OCI-LY1 (cell line): ENCODE results near the gene P2RY12.

Source experiments
- H2AFZ ChIP-seq: fragments of 200-600 bp; sonication (generic), shearing (Covaris generic); 2 replicates; pipeline ENCODE4 v1.6.0; 2014; ENCODE audit warnings: antibody characterized with exemption, mild to moderate bottlenecking, low read length
- H3F3A ChIP-seq: fragments of 200-600 bp; sonication (generic), shearing (Covaris generic); 2 replicates; pipeline ENCODE4 v1.6.0; 2014; ENCODE audit warnings: mild to moderate bottlenecking, antibody characterized with exemption, low read length, moderate library complexity; ENCODE audit not compliant: insufficient read depth
- H3K27ac ChIP-seq: fragments of 200-600 bp; sonication (generic); 2 replicates; pipeline ENCODE4 v1.5.1; 2014; ENCODE audit warnings: low read length, mixed run types, mild to moderate bottlenecking, low read depth; ENCODE audit not compliant: poor library complexity, severe bottlenecking
- H3K27me3 ChIP-seq: fragments of 200-600 bp; sonication (generic); 2 replicates; pipeline ENCODE4 v1.6.0; 2014; ENCODE audit warnings: antibody characterized with exemption, mild to moderate bottlenecking, low read length, moderate library complexity; ENCODE audit not compliant: insufficient read depth
- H3K36me3 ChIP-seq: fragments of 200-600 bp; sonication (generic); 2 replicates; pipeline ENCODE4 v1.6.1; 2014; ENCODE audit warnings: mild to moderate bottlenecking, antibody characterized with exemption, low read length, moderate library complexity, mixed read lengths; ENCODE audit not compliant: insufficient read depth
- H3K4me1 ChIP-seq: fragments of 200-600 bp; sonication (generic); 2 replicates; pipeline ENCODE4 v1.5.1; 2014; ENCODE audit warnings: mild to moderate bottlenecking, low read length, moderate library complexity; ENCODE audit not compliant: insufficient read depth, severe bottlenecking
- H3K4me2 ChIP-seq: fragments of 200-600 bp; sonication (generic), shearing (Covaris generic); 2 replicates; pipeline ENCODE4 v1.6.1; 2014; ENCODE audit warnings: low read length
- H3K4me3 ChIP-seq: fragments of 200-600 bp; sonication (generic); 2 replicates; pipeline ENCODE4 v1.5.1; 2014; ENCODE audit warnings: low read length, low read depth, mild to moderate bottlenecking, mixed read lengths; ENCODE audit not compliant: poor library complexity, severe bottlenecking
- H3K79me2 ChIP-seq: fragments of 200-600 bp; shearing (Covaris generic); 2 replicates; pipeline ENCODE4 v1.6.1; 2016; ENCODE audit warnings: mixed run types, low read length, mixed read lengths; ENCODE audit not compliant: insufficient read depth
- H3K9ac ChIP-seq: fragments of 200-600 bp; sonication (generic), shearing (Covaris generic); 2 replicates; pipeline ENCODE4 v1.6.1; 2014; ENCODE audit warnings: mild to moderate bottlenecking, low read length, mixed read lengths
- H3K9me2 ChIP-seq: fragments of 200-600 bp; sonication (generic), shearing (Covaris generic); 2 replicates; pipeline ENCODE4 v1.6.1; 2014; ENCODE audit warnings: low read depth, mild to moderate bottlenecking, low read length, mixed read lengths
- H3K9me3 ChIP-seq: fragments of 200-600 bp; shearing (Covaris generic); 2 replicates; pipeline ENCODE4 v1.6.1; 2014; ENCODE audit warnings: low read length, mixed read lengths
- H4K20me1 ChIP-seq: fragments of 200-600 bp; sonication (generic), shearing (Covaris generic); 2 replicates; pipeline ENCODE4 v1.6.0; 2016; ENCODE audit warnings: mild to moderate bottlenecking, low read length; ENCODE audit not compliant: insufficient read depth
- EZH2 ChIP-seq: fragments of 200-600 bp; sonication (generic), shearing (Covaris generic); IDR thresholded peaks from 2 replicates; pipeline ENCODE4 v1.8.0; 2017; ENCODE audit warnings: borderline replicate concordance, mixed run types, mild to moderate bottlenecking, antibody characterized with exemption, low read length, moderate library complexity, mixed read lengths
- TF ChIP-seq, protein P1 (sequence below): fragments of 200-600 bp; sonication (generic), shearing (Covaris generic); IDR thresholded peaks from 2 replicates; pipeline ENCODE4 v1.5.1; 2017; ENCODE audit warnings: mild to moderate bottlenecking, antibody characterized with exemption, low read length, moderate library complexity, mixed read lengths

Gene P2RY12

DNA sequence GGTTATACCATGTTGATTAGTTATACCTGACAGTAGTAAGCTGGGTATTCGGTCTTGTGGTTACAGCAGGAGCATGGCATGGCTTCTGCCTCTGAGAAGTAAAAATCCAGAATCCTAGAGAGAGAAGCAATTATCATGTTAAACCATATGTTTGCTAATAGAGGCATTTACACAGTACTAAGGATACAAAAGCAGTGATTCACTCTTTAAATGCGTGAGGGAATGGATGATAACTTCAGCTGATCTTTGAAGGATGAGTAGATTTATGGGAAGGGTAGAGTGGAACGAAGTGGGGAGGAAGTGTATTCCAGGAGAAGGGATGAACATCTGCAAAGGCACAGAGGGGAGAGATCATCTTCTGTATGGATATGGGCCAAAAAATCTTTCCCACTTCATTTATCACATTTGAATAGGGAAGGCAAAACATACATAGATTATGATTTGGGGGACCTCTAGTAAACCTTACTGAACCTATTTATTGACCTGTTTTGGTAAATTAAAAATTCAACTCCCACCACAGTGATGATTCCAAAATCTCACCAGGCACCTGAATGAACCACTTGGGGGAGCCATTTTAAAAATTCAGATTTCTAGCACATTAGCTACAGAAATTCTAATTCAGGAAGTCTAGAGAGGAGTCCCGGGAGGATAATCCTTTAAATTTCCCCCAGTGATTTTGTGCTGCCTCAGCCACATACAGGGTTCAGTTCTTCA lies 41.2 kb upstream of the P2RY12 start:
- Histone ChIP-seq H3K4me3 (no peak overlapping the region), H3K4me1 (peaks cover 33% of the 10 kb centered on the region), H3K9me2 (no peaks in the 10 kb centered on the region), H3K27me3 (no peaks in the 10 kb centered on the region), H3K4me2 (no peak overlapping the region), H3F3A (no peaks in the 10 kb centered on the region), H3K36me3 (no peaks in the 10 kb centered on the region), H2AFZ (no peak overlapping the region; the same call in 1 of the 2 replicates), H3K9ac (no peak overlapping the region), H3K9me3 (no peaks in the 10 kb centered on the region), H3K79me2 (no peaks in the 10 kb centered on the region), H4K20me1 (no peaks in the 10 kb centered on the region), H3K27ac (peak overlapping the region; percentile 37)
- no peak for TF ChIP-seq EZH2
- TF ChIP-seq, protein P1, sequence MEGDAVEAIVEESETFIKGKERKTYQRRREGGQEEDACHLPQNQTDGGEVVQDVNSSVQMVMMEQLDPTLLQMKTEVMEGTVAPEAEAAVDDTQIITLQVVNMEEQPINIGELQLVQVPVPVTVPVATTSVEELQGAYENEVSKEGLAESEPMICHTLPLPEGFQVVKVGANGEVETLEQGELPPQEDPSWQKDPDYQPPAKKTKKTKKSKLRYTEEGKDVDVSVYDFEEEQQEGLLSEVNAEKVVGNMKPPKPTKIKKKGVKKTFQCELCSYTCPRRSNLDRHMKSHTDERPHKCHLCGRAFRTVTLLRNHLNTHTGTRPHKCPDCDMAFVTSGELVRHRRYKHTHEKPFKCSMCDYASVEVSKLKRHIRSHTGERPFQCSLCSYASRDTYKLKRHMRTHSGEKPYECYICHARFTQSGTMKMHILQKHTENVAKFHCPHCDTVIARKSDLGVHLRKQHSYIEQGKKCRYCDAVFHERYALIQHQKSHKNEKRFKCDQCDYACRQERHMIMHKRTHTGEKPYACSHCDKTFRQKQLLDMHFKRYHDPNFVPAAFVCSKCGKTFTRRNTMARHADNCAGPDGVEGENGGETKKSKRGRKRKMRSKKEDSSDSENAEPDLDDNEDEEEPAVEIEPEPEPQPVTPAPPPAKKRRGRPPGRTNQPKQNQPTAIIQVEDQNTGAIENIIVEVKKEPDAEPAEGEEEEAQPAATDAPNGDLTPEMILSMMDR: peak; percentile 94

DNA sequence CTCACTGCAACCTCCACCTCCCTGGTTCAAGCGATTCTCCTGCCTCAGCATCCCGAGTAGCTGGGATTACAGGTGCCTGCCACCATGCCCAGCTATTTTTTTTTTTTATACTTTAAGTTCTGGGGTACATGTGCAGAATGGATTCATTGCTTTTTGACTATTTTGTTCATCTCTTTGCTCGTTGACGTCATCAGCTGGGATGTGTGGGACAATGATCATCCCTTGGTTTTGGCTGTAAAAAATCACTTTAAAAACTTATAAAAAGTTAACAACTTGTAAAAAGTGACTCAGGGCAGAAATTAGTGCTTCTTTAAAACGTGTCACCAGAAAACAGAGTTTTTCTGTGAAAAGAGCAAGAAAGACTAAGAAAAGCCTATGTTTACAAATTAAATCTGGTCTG lies 38.5 kb upstream of the P2RY12 start:
- TF ChIP-seq, protein P1: no peak
- no peak for TF ChIP-seq EZH2
- Histone ChIP-seq H3K9ac (no peak overlapping the region), H3K27me3 (no peaks in the 10 kb centered on the region)

DNA sequence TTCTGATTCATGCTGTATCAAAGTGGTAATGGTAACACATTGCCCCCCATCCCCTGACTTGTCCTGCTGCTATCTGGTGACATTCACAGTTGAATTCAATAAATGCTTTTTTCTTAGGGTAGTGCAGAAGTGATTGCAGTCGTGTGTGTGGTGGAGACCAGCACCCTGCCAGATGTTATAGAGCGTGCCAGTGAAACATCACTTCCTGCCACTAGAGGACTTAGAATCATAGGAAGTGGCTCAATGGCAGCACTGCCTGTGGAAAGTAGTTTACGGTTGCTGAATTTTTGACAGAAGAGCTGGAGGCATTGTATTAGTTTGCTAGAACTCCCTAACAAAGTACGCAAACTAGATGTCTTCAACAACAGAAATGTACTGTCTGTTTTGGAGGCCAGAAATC lies 37.4 kb upstream of the P2RY12 start:
- Histone ChIP-seq H3K4me1 (peaks cover 33% of the 10 kb centered on the region), H3K27me3 (no peaks in the 10 kb centered on the region), H3K36me3 (no peaks in the 10 kb centered on the region), H3K79me2 (no peaks in the 10 kb centered on the region), H3K9ac (no peak overlapping the region), H2AFZ (no peak overlapping the region), H4K20me1 (no peaks in the 10 kb centered on the region), H3F3A (no peaks in the 10 kb centered on the region), H3K9me2 (no peaks in the 10 kb centered on the region), H3K4me2 (0 out of 2 replicates have a peak overlapping the region, but pooled peaks have one; percentile 1), H3K27ac (peak overlapping the region; percentile 13), H3K9me3 (no peaks in the 10 kb centered on the region), H3K4me3 (no peak overlapping the region)
- no peak for TF ChIP-seq EZH2
- TF ChIP-seq, protein P1: peak; percentile 48

More for the DNA sequence above, 38.5 kb upstream of the P2RY12 start:
- H3K4me2 ChIP-seq: no peak overlapping the region
- no peaks in the 10 kb centered on the region for H3K36me3 ChIP-seq
- H3K27ac ChIP-seq: no peak overlapping the region
- H4K20me1 ChIP-seq: no peaks in the 10 kb centered on the region
- no peaks in the 10 kb centered on the region for H3K79me2 ChIP-seq
- H2AFZ ChIP-seq: no peak overlapping the region
- H3K9me3 ChIP-seq: no peaks in the 10 kb centered on the region
- no peaks in the 10 kb centered on the region for H3F3A ChIP-seq
- H3K4me3 ChIP-seq: no peak overlapping the region
- no peaks in the 10 kb centered on the region for H3K9me2 ChIP-seq
- peaks cover 33% of the 10 kb centered on the region for H3K4me1 ChIP-seq
